ENCODE measurements around the gene RHEB. TPM values are rescaled to one million over a fixed set of nuclear protein-coding genes. Genes with fewer than 3 reads are reported as not detected.
A peak's percentile ranks its signal among the peaks of the same experiment; 100 is the strongest.

RHEB gene
- total and polyA plus RNA-seq, 2 donors (not counting 1 experiment from before 2014, with no cell fraction given), result 9.3 to 40.3 TPM

DNA sequence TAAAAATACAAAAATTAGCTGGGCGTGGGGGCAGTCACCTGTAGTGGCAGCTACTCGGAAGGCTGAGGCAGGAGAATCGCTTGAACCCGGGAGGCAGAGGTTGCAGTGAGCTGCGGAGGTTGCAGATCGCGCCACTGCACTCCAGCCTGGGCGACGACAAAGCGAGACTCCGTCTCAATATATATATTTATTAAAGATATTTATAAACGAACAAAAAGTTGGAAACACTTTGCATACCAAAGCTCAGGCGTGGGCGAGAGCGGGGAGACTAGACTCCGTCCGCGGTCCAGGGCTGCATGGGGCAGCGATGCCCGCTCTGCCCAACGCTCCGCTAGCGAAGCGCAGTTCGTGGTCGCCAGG, 71.8 kb downstream of the RHEB start:
- Mint-ChIP-seq H3K27ac (no peak overlapping the region), H3K4me3 (peak overlapping the region; percentile 87), H3K27me3 (peaks cover 42% of the 10 kb centered on the region), H3K4me1 (peaks cover 1% of the 10 kb centered on the region), H3K9me3 (ENCODE audit: insufficient read depth) (no peaks in the 10 kb centered on the region)
- Histone ChIP-seq H3K27ac (ENCODE audit: low read length in 2 of 2) (no peak overlapping the region), H3K4me1 (ENCODE audit: control insufficient read depth in 2 of 2, insufficient read depth in 2 of 2, low read length in 2 of 2) (peaks cover 0 to 8% of the 10 kb centered on the region in 2 donors), H3K36me3 (replicated peaks in 1 of 2; ENCODE audit: control extremely low read depth in 1 of 2, control insufficient read depth in 1 of 2, extremely low read depth in 1 of 2, insufficient read depth in 2 of 2, low read length in 1 of 2) (no peaks in the 10 kb centered on the region), H3K4me3 (ENCODE audit: control extremely low read depth in 1 of 5, extremely low read depth in 1 of 5, insufficient read depth in 1 of 5, low read depth in 2 of 5, low read length in 4 of 5) (peak overlapping the region in 4 of 5 experiments; percentile 53 to 79 (median 60)), H3K4me2 (replicated peaks; ENCODE audit: low read depth, low read length, poor library complexity, severe bottlenecking) (peak overlapping the region; percentile 95), H2AFZ (ENCODE audit: insufficient read depth, low read depth, low read length, poor library complexity, severe bottlenecking) (peak overlapping the region; percentile 86), H3K9me3 (ENCODE audit: control extremely low read depth in 1 of 3, control insufficient read depth in 2 of 3, insufficient read depth in 1 of 3, low read length in 2 of 3) (no peaks in the 10 kb centered on the region), H3K79me2 (ENCODE audit: control insufficient read depth, insufficient read depth, low read length) (no peaks in the 10 kb centered on the region), H3K27me3 (replicated peaks in 1 of 4; ENCODE audit: control extremely low read depth in 1 of 4, control insufficient read depth in 3 of 4, insufficient read depth in 4 of 4, low read length in 3 of 4) (peaks cover 0 to 8% (median 2%) of the 10 kb centered on the region in 4 experiments), H4K20me1 (ENCODE audit: control insufficient read depth, insufficient read depth, low read length, poor library complexity, severe bottlenecking) (no peaks in the 10 kb centered on the region), H3K9ac (ENCODE audit: low read length) (peak overlapping the region; percentile 66)
- ChIA-PET POLR2A (no interaction called here), CTCF (interaction anchor here (0.7 to 12.6 kb wide), 23 partner anchors 9 to 312 kb away, joined by 3 to 230 read pairs (median 4); partner anchors contain the start of genes NUB1 and WDR86)
- no peak for TF ChIP-seq EZH2 (IDR thresholded peaks at IDR 0.05; ENCODE audit: borderline replicate concordance, insufficient read depth, low read depth, low read length, poor library complexity, severe bottlenecking)
- TF ChIP-seq, protein P1, sequence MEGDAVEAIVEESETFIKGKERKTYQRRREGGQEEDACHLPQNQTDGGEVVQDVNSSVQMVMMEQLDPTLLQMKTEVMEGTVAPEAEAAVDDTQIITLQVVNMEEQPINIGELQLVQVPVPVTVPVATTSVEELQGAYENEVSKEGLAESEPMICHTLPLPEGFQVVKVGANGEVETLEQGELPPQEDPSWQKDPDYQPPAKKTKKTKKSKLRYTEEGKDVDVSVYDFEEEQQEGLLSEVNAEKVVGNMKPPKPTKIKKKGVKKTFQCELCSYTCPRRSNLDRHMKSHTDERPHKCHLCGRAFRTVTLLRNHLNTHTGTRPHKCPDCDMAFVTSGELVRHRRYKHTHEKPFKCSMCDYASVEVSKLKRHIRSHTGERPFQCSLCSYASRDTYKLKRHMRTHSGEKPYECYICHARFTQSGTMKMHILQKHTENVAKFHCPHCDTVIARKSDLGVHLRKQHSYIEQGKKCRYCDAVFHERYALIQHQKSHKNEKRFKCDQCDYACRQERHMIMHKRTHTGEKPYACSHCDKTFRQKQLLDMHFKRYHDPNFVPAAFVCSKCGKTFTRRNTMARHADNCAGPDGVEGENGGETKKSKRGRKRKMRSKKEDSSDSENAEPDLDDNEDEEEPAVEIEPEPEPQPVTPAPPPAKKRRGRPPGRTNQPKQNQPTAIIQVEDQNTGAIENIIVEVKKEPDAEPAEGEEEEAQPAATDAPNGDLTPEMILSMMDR (IDR thresholded peaks at IDR 0.05), result no peak
- intact Hi-C loops (cut with micrococcal nuclease), result loop anchor here (1.0 to 5.0 kb wide), 5 partner anchors 48 to 309 kb away; no protein-coding TSS in a partner anchor
- 50% methylated on average over 18 of the region's 26 CpGs for WGBS (ENCODE audit: insufficient coverage)
- no peak for DNase-seq
- ATAC-seq (ENCODE audit: low read depth), result no peak

DNA sequence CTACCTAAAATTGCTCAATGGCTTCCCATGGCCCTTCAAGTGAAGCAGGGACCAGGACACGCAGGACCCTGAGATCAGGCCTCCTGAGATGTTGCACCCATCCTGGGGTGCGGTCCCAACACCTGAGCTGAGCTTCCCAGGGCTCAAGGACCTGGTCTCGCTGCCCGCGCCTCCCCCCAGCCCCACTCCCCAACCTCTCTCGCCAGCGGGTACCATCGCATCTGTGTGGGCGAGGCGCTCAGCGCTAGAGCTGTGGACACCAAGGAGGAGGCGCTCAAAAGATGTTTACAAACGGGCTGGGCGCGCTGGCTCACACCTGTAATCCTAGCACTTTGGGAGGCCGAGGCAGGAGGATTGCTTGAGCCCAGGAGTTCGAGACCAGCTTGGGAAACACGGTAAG, 72.4 kb downstream of the RHEB start:
- WGBS (ENCODE audit: insufficient coverage), result 92% methylated on average over 15 of the region's 18 CpGs
- Mint-ChIP-seq H3K27me3 (peaks cover 40% of the 10 kb centered on the region), H3K4me3 (peak overlapping the region; percentile 68), H3K27ac (no peak overlapping the region), H3K4me1 (peaks cover 1% of the 10 kb centered on the region), H3K9me3 (ENCODE audit: insufficient read depth) (no peaks in the 10 kb centered on the region)
- Histone ChIP-seq H3K4me1 (ENCODE audit: control insufficient read depth in 2 of 2, insufficient read depth in 2 of 2, low read length in 2 of 2) (peaks cover 0 to 8% of the 10 kb centered on the region in 2 donors), H3K9ac (ENCODE audit: low read length) (no peak overlapping the region), H3K27ac (ENCODE audit: low read length in 2 of 2) (no peak overlapping the region), H3K27me3 (replicated peaks in 1 of 4; ENCODE audit: control extremely low read depth in 1 of 4, control insufficient read depth in 3 of 4, insufficient read depth in 4 of 4, low read length in 3 of 4) (peaks cover 0 to 8% (median 2%) of the 10 kb centered on the region in 4 experiments), H4K20me1 (ENCODE audit: control insufficient read depth, insufficient read depth, low read length, poor library complexity, severe bottlenecking) (no peaks in the 10 kb centered on the region), H3K4me2 (replicated peaks; ENCODE audit: low read depth, low read length, poor library complexity, severe bottlenecking) (no peak overlapping the region), H3K79me2 (ENCODE audit: control insufficient read depth, insufficient read depth, low read length) (no peaks in the 10 kb centered on the region), H3K36me3 (replicated peaks in 1 of 2; ENCODE audit: control extremely low read depth in 1 of 2, control insufficient read depth in 1 of 2, extremely low read depth in 1 of 2, insufficient read depth in 2 of 2, low read length in 1 of 2) (no peaks in the 10 kb centered on the region), H3K9me3 (ENCODE audit: control extremely low read depth in 1 of 3, control insufficient read depth in 2 of 3, insufficient read depth in 1 of 3, low read length in 2 of 3) (no peaks in the 10 kb centered on the region), H3K4me3 (ENCODE audit: control extremely low read depth in 1 of 5, extremely low read depth in 1 of 5, insufficient read depth in 1 of 5, low read depth in 2 of 5, low read length in 4 of 5) (no peak overlapping the region), H2AFZ (ENCODE audit: insufficient read depth, low read depth, low read length, poor library complexity, severe bottlenecking) (no peak overlapping the region)
- DNase-seq (no peak), ATAC-seq (ENCODE audit: low read depth) (no peak)
- intact Hi-C loops (cut with micrococcal nuclease), result loop anchor here (5.0 kb wide), 1 partner anchor 310 kb away; no protein-coding TSS in a partner anchor
- no peak for TF ChIP-seq EZH2 (IDR thresholded peaks at IDR 0.05; ENCODE audit: borderline replicate concordance, insufficient read depth, low read depth, low read length, poor library complexity, severe bottlenecking)
- TF ChIP-seq, protein P1 (IDR thresholded peaks at IDR 0.05), result no peak
- POLR2A ChIA-PET, result no interaction called here
- CTCF ChIA-PET, result interaction anchor here (1.1 to 12.6 kb wide), 11 partner anchors 9 to 313 kb away, joined by 3 to 230 read pairs (median 10); no protein-coding TSS in a partner anchor
